GM21390 (cell line): ENCODE data around the gene SEC14L5.

Experiments used
- ATAC-seq: cut with Tn5 transposase; IDR thresholded peaks from one replicate; pipeline ENCODE4 v1.9.1; 2021; ENCODE audit not compliant: unreplicated experiment

The SEC14L5 gene

DNA sequence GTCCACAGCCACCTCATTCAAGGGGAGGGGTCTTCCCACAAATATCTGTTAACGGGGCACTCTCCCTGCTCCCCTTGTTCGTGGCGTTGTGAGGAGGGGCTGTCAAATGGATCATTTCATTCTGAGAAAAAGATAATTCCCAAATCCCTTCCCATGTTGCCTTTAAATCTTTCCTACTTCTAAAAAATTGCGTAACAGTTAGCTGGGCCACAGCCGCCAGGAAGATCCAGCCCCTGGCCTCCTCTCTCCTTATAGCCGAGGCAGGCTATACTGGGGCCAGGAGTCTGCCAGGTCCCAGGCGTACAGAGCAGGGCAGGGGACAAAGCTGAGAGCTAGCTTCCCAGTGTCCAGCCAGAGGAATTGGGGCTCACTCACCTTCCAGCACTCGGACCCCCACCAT is 107.2 kb downstream of the SEC14L5 start:
- no peak for ATAC-seq

DNA sequence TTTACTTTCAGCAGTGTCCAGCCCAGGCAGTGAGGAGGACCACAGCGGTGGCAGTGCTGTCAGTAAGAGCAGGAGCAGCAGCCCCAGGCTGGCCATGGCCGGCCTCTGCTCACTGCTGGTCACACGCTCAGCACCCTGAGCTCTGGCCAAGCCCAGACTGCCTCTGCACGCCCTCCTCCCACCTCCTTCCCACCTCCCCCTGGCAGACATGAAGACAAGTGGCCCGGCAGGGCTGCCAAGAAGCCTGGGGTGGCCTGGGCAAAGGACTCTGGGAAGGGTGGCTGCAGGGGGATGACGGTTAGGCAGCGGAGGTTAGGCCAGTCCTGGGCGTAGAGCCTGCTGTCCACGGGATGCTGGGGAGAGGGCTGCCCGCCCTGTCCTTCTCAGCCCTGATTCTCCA is 107.7 kb downstream of the SEC14L5 start, which contains the start of gene C16orf89:
TSS of gene C16orf89 (minus strand) at position 144 of the 400 bp plus-strand sequence. CDS start at position 96, 48 bp downstream.
- ATAC-seq: no peak

DNA sequence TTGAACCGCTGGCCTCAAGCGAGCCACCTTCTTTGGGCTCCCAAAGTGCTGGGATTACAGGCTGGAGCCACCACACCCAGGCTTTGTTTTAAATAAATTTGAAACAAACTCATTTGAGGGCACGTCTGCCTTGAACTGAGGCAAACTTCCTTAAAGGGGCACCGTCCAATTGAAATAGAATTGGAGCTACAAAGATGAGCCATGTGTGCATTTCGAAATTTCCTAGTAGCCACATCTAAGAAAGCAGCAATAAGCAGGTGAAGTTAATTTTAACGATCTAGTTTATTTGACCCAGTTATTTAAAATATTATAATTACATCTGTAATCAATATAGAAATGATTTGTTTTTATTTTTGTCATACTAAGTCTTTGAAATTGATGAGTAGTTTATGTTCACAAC is 108.4 kb downstream of the SEC14L5 start:
- ATAC-seq: no peak
